IPS-18a (cell line): ENCODE measurements around the gene U2SURP.

ENCODE experiments used
- H3K27ac ChIP-seq: one replicate; pipeline ENCODE4 v1.5.1; 2013; ENCODE audit warnings: low read length
- H3K27me3 ChIP-seq: one replicate; pipeline ENCODE4 v1.6.1; 2013; ENCODE audit warnings: mild to moderate bottlenecking, low read length; ENCODE audit not compliant: control insufficient read depth, insufficient read depth
- H3K36me3 ChIP-seq: one replicate; pipeline ENCODE4 v1.6.1; 2013; ENCODE audit warnings: low read depth, low read length; ENCODE audit not compliant: control insufficient read depth
- H3K4me1 ChIP-seq: one replicate; pipeline ENCODE4 v1.6.1; 2013; ENCODE audit warnings: low read depth, low read length; ENCODE audit not compliant: control insufficient read depth
- H3K4me3 ChIP-seq: one replicate; pipeline ENCODE4 v1.5.1; 2013; ENCODE audit warnings: low read length
- H3K9ac ChIP-seq: one replicate; pipeline ENCODE4 v1.6.1; 2013; ENCODE audit warnings: mild to moderate bottlenecking, low read length, moderate library complexity
- H3K9me3 ChIP-seq: one replicate; pipeline ENCODE4 v1.6.1; 2013; ENCODE audit warnings: low read depth, low read length; ENCODE audit not compliant: control insufficient read depth

Gene U2SURP

GRCh38 chr3:143080196-143080595 lies 78.8 kb downstream of the U2SURP start:
- Histone ChIP-seq H3K36me3 (no peaks in the 10 kb centered on the region), H3K9me3 (no peaks in the 10 kb centered on the region), H3K4me3 (no peak overlapping the region), H3K27ac (no peak overlapping the region), H3K4me1 (no peaks in the 10 kb centered on the region), H3K9ac (no peak overlapping the region), H3K27me3 (no peaks in the 10 kb centered on the region)

GRCh38 chr3:143081365-143081764 lies 80.0 kb downstream of the U2SURP start:
- H3K4me3 ChIP-seq, result no peak overlapping the region
- H3K27me3 ChIP-seq, result no peaks in the 10 kb centered on the region
- no peak overlapping the region for H3K9ac ChIP-seq

DNA sequence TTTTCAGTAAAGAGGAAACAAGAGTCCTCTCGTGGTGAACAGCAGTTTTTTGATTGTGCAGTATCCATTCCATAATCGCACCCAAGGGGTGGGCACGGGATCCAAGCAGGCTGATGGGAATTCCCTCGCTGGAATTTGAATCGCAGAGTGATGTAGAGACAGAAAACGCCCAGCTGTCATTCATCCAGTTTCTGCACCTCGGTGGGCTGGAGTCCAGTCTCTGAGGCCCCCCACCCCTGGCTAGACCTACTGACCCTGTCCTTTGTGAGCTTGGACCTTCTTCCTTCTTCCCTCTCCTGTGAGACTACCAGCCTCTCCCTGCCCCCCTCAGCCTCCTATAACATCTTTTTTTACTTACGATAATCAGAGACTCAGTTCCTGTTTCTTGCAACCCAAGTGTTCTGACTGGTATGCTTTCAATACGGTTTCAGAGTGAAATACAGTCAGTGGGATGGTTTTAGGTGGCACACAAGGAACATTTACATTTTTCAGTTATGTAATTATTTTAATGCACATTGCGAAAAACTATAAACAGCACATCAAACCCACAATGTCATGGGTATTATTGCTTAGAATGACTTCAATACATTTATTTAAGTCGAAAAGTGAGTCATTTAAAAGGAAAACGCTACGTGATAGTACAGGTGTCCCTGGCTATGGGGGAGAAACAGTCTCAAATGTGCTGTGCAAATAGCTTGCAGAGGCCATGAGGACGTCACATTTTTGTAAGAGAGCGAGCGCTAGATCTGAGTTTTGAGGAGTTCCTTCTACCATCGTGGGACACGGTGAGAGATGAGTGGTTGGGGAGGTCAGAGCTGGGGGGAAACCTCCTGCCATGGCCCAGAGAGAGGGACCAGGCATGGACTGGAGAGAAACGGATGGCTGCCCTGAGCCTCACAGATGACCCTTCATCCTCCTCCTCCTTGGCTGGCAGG lies 80.7 kb downstream of the U2SURP start:
- H3K4me3 ChIP-seq, result no peak overlapping the region

More at GRCh38 chr3:143081365-143081764, 80.0 kb downstream of the U2SURP start:
- no peaks in the 10 kb centered on the region for H3K36me3 ChIP-seq
- no peak overlapping the region for H3K27ac ChIP-seq
- H3K9me3 ChIP-seq, result no peaks in the 10 kb centered on the region
- H3K4me1 ChIP-seq, result no peaks in the 10 kb centered on the region

DNA sequence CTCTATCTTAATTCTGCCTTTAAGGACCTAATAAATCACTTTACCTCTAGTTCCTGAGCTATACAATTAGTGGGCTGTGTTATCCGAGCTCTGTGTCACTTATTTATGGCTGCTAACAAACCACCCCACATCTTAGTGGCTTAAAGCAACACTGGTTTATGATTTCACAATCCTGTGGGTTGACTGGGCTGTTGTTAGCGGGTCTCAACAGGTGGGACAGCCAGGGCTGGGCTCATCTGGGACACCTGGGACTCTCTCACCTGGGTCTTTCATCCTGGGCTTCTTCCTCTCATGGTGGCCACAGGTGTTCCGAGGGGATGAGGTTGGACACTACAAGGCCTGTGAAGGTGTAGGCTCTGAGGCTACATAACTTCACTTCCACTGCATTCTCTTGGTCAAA lies 82.4 kb downstream of the U2SURP start:
- no peaks in the 10 kb centered on the region for H3K9me3 ChIP-seq
- no peaks in the 10 kb centered on the region for H3K4me1 ChIP-seq
- no peak overlapping the region for H3K9ac ChIP-seq
- no peak overlapping the region for H3K27ac ChIP-seq
- H3K4me3 ChIP-seq, result no peak overlapping the region
- no peaks in the 10 kb centered on the region for H3K27me3 ChIP-seq
- no peaks in the 10 kb centered on the region for H3K36me3 ChIP-seq

More for the DNA sequence above, 80.7 kb downstream of the U2SURP start:
- Histone ChIP-seq H3K36me3 (no peaks in the 10 kb centered on the region), H3K9me3 (no peaks in the 10 kb centered on the region), H3K4me1 (no peaks in the 10 kb centered on the region), H3K27me3 (no peaks in the 10 kb centered on the region), H3K27ac (no peak overlapping the region), H3K9ac (no peak overlapping the region)

DNA sequence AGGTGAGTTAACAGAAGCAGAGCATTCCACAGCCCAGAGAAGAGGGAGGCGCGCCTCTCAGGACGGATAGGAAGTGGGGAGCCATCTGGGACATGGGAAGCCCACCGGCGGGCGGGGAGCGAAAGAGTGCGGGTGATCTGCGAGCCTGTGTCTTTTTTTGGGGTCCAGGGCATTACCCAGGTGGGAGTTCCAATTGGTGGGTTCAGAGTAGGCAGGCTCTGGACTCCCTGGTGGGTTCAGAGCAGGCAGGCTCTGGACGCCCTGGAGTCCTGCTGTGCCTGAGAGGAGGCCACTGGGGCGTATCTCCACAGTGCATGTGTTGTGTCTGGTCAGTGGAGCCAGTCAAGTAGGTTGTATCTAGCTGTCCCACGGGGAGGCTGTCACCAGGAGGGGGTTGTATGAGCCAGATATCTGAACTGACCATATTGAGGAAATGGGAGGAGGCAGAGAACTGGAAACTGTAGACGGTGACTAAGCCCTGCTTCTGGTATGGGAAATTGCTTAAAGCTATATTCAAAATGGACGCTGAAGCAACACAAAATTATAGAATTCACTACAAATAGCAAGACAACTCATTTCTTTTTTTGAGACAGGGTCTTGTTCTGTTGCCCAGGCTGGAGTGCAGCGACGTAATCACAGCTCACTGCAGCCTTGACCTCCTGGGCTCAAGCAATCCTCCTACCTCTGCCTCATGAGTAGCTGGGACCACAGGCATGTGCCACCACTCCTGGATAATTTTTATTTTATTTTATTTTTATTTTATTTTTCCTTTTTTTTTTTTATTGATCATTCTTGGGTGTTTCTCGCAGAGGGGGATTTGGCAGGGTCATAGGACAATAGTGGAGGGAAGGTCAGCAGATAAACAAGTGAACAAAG lies 83.7 kb downstream of the U2SURP start:
- no peak overlapping the region for H3K27ac ChIP-seq

DNA sequence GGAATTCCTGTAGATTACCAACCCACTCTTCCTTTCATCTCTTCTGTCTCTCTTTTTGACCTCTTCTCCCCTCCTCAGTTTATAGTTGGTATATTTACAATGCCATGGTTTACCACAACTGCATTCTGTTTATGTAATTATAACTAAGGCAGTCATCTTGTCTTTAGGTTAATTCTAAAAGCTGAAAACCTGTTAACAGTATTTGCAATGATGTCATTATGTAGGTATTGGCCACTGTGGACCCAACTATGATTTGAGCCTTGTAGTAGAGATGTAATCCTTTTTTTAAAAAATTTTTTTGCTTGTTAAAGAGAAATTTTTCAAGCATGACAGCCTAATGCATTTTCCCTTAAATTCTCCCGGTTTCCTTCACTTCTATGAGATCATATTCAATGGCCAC lies 87.5 kb downstream of the U2SURP start:
- H3K9me3 ChIP-seq, result no peaks in the 10 kb centered on the region
- H3K4me3 ChIP-seq, result no peak overlapping the region
- no peak overlapping the region for H3K27ac ChIP-seq
- no peak overlapping the region for H3K9ac ChIP-seq
- H3K27me3 ChIP-seq, result no peaks in the 10 kb centered on the region
- H3K4me1 ChIP-seq, result no peaks in the 10 kb centered on the region
- no peaks in the 10 kb centered on the region for H3K36me3 ChIP-seq

More for the DNA sequence above, 83.7 kb downstream of the U2SURP start:
- H3K27me3 ChIP-seq, result no peaks in the 10 kb centered on the region
- no peaks in the 10 kb centered on the region for H3K9me3 ChIP-seq
- H3K36me3 ChIP-seq, result no peaks in the 10 kb centered on the region
- no peak overlapping the region for H3K4me3 ChIP-seq
- H3K9ac ChIP-seq, result no peak overlapping the region
- no peaks in the 10 kb centered on the region for H3K4me1 ChIP-seq

GRCh38 chr3:143089965-143090364 lies 88.6 kb downstream of the U2SURP start:
- H3K9ac ChIP-seq, result no peak overlapping the region
- no peaks in the 10 kb centered on the region for H3K4me1 ChIP-seq
- no peak overlapping the region for H3K4me3 ChIP-seq
- no peaks in the 10 kb centered on the region for H3K27me3 ChIP-seq
- no peaks in the 10 kb centered on the region for H3K9me3 ChIP-seq
- no peak overlapping the region for H3K27ac ChIP-seq
- no peaks in the 10 kb centered on the region for H3K36me3 ChIP-seq

- no peaks in the 10 kb centered on the region for H3K27me3 ChIP-seq
- H3K4me3 ChIP-seq, result no peak overlapping the region
- H3K9me3 ChIP-seq, result no peaks in the 10 kb centered on the region
- no peaks in the 10 kb centered on the region for H3K36me3 ChIP-seq
- no peaks in the 10 kb centered on the region for H3K4me1 ChIP-seq
- no peak overlapping the region for H3K9ac ChIP-seq
- no peak overlapping the region for H3K27ac ChIP-seq
These were observed 89.1 kb downstream of the U2SURP start for GRCh38 chr3:143090486-143090885.

DNA sequence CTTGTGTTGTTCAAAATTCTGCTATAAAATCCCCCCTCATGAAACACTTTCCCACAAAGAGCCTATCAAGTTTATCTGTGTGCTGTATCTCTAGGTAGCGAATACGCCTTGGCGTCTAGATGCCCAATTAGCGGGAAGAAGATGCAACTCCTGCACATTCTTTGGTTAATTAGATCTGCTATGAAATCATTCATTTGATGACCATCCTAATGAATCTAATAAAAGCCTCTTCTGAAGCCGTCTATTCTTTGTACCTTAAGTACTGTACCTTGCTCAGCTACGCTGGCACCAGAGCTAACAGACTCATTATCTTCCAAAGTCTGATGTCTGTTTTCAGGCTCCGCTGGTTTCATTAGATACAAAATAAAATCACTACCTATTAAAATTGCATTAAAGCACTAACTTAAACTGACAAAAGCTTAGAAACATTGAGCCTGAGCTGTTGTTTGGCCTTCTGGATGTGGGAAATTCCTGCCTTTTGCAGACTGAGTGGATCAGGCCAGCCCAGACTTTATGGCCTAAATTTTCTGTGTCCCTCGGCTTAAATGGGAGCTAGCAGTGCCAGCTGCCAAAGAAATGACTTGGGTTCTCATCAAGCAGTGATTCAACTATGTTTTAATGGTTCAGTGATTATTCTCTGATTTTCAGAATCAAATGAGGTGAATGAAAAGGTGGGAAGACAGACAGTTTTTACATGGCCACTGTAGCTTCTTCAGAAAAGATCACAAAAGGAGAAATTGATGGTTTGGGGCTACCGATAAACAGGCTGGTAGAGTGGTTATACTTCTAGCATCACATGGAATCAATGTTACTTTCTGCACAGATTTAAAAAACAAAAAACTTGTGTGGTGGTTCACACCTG lies 89.8 kb downstream of the U2SURP start:
- Histone ChIP-seq H3K27ac (no peak overlapping the region), H3K27me3 (no peaks in the 10 kb centered on the region), H3K9me3 (no peaks in the 10 kb centered on the region), H3K36me3 (no peaks in the 10 kb centered on the region), H3K9ac (no peak overlapping the region), H3K4me3 (no peak overlapping the region), H3K4me1 (no peaks in the 10 kb centered on the region)

DNA sequence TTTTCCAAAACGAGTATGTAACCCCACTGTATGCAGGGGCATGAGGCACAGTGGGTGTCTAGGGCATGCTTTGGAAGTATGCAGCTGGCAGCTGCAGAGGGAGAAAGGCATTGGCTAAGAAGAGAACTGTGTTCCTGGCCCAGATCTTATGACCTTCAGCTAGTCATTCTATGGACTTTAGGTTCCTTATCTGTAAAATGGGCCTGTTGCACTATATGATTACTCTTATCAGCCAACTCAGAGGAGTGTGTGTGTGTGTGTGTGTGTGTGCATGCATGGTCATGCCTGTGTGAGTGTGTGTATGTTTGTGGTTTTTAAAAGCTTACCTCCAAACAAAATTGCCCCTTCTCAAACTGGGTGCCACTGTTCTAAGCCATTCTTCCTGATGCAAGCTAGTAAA lies 90.8 kb downstream of the U2SURP start:
- Histone ChIP-seq H3K36me3 (no peaks in the 10 kb centered on the region), H3K27me3 (no peaks in the 10 kb centered on the region), H3K4me3 (no peak overlapping the region), H3K9ac (no peak overlapping the region), H3K27ac (no peak overlapping the region), H3K9me3 (no peaks in the 10 kb centered on the region), H3K4me1 (no peaks in the 10 kb centered on the region)

DNA sequence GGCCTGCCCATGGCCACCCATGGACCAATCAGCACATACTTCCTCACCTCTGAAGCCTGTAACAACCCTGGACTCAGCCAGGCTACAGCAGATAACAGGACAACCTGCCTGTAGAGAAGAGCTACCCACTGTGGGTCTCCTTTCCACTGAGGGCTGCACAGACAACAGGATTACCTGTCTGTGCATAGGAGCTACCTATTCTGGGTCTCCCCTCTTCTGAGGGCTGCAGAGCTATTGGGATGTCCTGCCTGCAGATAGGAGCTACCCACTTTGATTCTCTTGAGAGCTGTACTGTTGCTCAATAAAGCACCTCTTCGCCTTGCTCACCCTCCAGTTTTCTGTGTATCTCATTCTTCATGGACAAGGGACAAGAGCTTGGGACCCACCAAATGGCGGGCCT lies 94.4 kb downstream of the U2SURP start:
- no peak overlapping the region for H3K4me3 ChIP-seq
- H3K36me3 ChIP-seq, result no peaks in the 10 kb centered on the region
- no peak overlapping the region for H3K9ac ChIP-seq
- no peaks in the 10 kb centered on the region for H3K9me3 ChIP-seq
- no peak overlapping the region for H3K27ac ChIP-seq
- H3K4me1 ChIP-seq, result no peaks in the 10 kb centered on the region
- no peaks in the 10 kb centered on the region for H3K27me3 ChIP-seq
